Measurements from ENCODE around the gene HM13.
A peak's percentile ranks its signal among the peaks of the same experiment; 100 is the strongest.
"Not testable (repeated sequence)": the region's sequence is repeated elsewhere in the genome, so short reads cannot be mapped to it uniquely, and the experiment has no call there.

Gene HM13

GRCh38 chr20:31580706-31581105 is 66.5 kb downstream of the HM13 start:
- Histone ChIP-seq H3K4me1 (ENCODE audit: control insufficient read depth, low read depth, low read length) (peaks cover 26% of the 10 kb centered on the region), H3K9me3 (ENCODE audit: control insufficient read depth, low read depth, low read length) (no peaks in the 10 kb centered on the region), H3K27ac (ENCODE audit: low read length) (peak overlapping the region; percentile 74), H3K4me3 (ENCODE audit: low read length) (no peak overlapping the region), H3K27me3 (ENCODE audit: control insufficient read depth, insufficient read depth, low read length) (no peaks in the 10 kb centered on the region), H3K36me3 (ENCODE audit: control insufficient read depth, low read depth, low read length) (no peaks in the 10 kb centered on the region), H3K9ac (ENCODE audit: low read length) (no peak overlapping the region)

- Histone ChIP-seq H3K9ac (ENCODE audit: low read length) (no peak overlapping the region), H3K4me3 (ENCODE audit: low read length) (no peak overlapping the region), H3K27me3 (ENCODE audit: control insufficient read depth, insufficient read depth, low read length) (no peaks in the 10 kb centered on the region), H3K27ac (ENCODE audit: low read length) (peak overlapping the region; percentile 25), H3K4me1 (ENCODE audit: control insufficient read depth, low read depth, low read length) (peaks cover 30% of the 10 kb centered on the region), H3K36me3 (ENCODE audit: control insufficient read depth, low read depth, low read length) (no peaks in the 10 kb centered on the region), H3K9me3 (ENCODE audit: control insufficient read depth, low read depth, low read length) (no peaks in the 10 kb centered on the region)
Measured at GRCh38 chr20:31581391-31581790, 67.1 kb downstream of the HM13 start.

DNA sequence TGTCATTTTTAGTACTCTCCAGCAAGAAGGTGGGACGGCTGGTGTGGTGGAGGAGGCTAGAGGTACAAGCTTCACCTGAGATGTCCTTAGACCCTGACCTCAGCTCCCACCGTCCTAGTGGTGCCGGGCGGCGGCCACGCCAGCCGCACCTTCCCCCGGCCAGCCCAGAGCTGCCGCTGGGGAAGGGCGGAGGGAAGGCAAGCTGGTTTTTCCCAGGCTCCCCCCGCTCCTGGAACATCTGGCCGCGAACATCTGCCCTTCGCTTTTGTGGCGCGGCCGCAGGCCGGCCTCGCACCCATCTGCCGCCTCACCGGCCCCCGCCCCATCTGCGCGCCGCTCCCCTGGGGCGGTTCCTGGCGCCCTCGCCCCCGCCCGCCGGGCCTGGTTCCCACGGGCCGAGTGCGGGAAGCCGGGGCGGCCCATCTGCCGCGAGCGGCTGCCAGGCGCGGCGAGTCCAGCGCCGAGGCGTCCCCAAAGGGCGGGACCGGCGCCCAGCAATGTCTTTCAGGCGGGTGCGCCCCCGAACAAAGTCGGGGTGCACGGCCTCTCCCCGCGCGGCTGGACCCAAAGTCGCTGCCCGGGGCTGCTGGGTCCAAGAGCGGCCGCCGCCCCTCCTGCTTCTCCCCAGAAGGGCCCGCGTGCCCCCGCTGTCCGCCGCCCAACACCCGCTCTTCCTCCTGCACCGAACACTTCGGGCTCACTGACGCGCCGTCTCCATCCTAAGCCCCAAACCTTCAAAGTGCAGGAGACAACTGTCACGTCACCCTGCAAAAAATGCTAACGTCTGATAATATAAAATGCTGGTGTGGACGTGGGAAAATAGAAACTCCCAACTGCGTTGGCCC is 73.5 kb downstream of the HM13 start:
- no peak overlapping the region for H3K9ac ChIP-seq (ENCODE audit: low read length)
- H3K27me3 ChIP-seq (ENCODE audit: control insufficient read depth, insufficient read depth, low read length): peaks cover 11% of the 10 kb centered on the region
- H3K4me1 ChIP-seq (ENCODE audit: control insufficient read depth, low read depth, low read length): peaks cover 23% of the 10 kb centered on the region
- no peaks in the 10 kb centered on the region for H3K36me3 ChIP-seq (ENCODE audit: control insufficient read depth, low read depth, low read length)
- H3K9me3 ChIP-seq (ENCODE audit: control insufficient read depth, low read depth, low read length): no peaks in the 10 kb centered on the region
- no peak overlapping the region for H3K27ac ChIP-seq (ENCODE audit: low read length)
- peak overlapping the region; percentile 33 for H3K4me3 ChIP-seq (ENCODE audit: low read length)

GRCh38 chr20:31590717-31591225 is 76.5 kb downstream of the HM13 start:
- Histone ChIP-seq H3K27ac (ENCODE audit: low read length) (peak overlapping the region; percentile 44), H3K9ac (ENCODE audit: low read length) (no peak overlapping the region), H3K27me3 (ENCODE audit: control insufficient read depth, insufficient read depth, low read length) (peaks cover 11% of the 10 kb centered on the region), H3K36me3 (ENCODE audit: control insufficient read depth, low read depth, low read length) (no peaks in the 10 kb centered on the region), H3K9me3 (ENCODE audit: control insufficient read depth, low read depth, low read length) (no peaks in the 10 kb centered on the region), H3K4me3 (ENCODE audit: low read length) (no peak overlapping the region), H3K4me1 (ENCODE audit: control insufficient read depth, low read depth, low read length) (peaks cover 29% of the 10 kb centered on the region)

DNA sequence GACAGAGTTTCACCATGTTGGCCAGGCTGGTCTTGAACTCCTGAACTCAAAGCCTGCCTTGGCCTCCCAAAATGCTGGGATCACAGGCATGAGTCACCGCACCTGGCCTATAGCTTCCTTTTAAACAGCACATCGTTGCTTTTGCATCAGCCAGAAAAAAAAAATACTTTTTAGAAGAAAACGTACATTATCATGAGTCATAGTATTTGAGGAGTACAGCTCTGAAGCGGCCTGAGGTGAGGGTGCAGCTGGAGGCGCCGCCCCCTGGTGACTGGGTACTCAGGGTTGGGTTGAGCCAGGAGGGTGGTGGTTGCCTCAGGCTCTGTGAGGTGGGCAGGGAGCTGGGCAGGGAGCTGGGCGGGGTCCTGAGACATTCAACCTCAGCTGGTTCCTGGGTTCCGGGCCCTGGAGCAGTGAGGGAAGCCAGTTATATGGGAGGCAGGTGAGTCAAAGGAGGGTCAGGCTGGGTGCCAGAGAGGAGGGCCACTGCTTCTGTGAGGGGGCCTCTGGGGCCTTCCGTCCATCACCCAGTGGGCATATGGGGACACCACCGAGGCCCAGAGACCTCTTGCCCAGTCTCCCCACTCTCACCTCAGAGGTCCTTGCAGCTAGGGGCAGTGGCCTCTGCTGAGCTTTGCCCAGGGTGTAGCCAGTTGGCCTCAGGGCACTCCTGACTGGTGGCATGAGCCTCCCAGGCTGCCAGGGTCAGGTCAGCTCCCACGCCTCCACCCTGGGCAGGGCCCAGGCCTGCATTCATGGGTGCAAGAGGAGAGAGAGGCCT is 79.2 kb downstream of the HM13 start:
- Histone ChIP-seq H3K27me3 (ENCODE audit: control insufficient read depth, insufficient read depth, low read length) (peaks cover 2% of the 10 kb centered on the region), H3K4me3 (ENCODE audit: low read length) (no peak overlapping the region), H3K27ac (ENCODE audit: low read length) (no peak overlapping the region), H3K4me1 (ENCODE audit: control insufficient read depth, low read depth, low read length) (peaks cover 21% of the 10 kb centered on the region), H3K9me3 (ENCODE audit: control insufficient read depth, low read depth, low read length) (no peaks in the 10 kb centered on the region), H3K9ac (ENCODE audit: low read length) (no peak overlapping the region), H3K36me3 (ENCODE audit: control insufficient read depth, low read depth, low read length) (no peaks in the 10 kb centered on the region)

DNA sequence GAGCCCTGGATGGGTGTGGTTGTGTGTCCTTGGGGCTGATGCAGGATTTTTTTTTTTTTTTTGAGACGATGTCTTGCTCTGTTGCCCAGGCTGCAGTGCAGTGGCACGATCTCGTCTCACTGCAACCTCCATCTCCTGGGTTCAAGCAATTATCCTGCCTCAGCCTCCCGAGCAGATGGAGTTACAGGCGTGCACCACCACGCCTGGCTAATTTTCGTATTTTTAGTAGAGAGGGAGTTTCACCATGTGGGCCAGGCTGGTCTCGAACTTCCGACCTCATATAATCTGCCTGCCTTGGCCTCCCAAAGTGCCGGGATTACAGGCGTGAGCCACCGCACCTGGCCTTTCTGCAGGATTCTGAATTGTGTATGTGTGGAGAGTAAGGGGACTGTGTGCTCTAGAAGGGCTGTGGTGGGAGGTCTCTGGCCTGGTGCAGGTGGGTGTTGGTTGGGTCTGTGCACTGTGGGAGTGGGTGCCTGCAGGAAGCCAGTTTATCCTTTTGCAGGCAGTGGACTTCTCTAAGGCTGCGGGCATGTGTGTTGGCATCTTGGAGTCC is 79.8 kb downstream of the HM13 start:
- Histone ChIP-seq H3K27me3 (ENCODE audit: control insufficient read depth, insufficient read depth, low read length) (no peaks in the 10 kb centered on the region), H3K4me3 (ENCODE audit: low read length) (no peak overlapping the region), H3K4me1 (ENCODE audit: control insufficient read depth, low read depth, low read length) (peaks cover 21% of the 10 kb centered on the region), H3K9me3 (ENCODE audit: control insufficient read depth, low read depth, low read length) (no peaks in the 10 kb centered on the region), H3K9ac (ENCODE audit: low read length) (no peak overlapping the region), H3K27ac (ENCODE audit: low read length) (no peak overlapping the region), H3K36me3 (ENCODE audit: control insufficient read depth, low read depth, low read length) (no peaks in the 10 kb centered on the region)

- Histone ChIP-seq H3K4me3 (ENCODE audit: low read length) (no peak overlapping the region), H3K4me1 (ENCODE audit: control insufficient read depth, low read depth, low read length) (peaks cover 21% of the 10 kb centered on the region), H3K9me3 (ENCODE audit: control insufficient read depth, low read depth, low read length) (no peaks in the 10 kb centered on the region), H3K27ac (ENCODE audit: low read length) (no peak overlapping the region), H3K27me3 (ENCODE audit: control insufficient read depth, insufficient read depth, low read length) (no peaks in the 10 kb centered on the region), H3K36me3 (ENCODE audit: control insufficient read depth, low read depth, low read length) (no peaks in the 10 kb centered on the region), H3K9ac (ENCODE audit: low read length) (no peak overlapping the region)
Measured at GRCh38 chr20:31594558-31595379, 80.5 kb downstream of the HM13 start.

DNA sequence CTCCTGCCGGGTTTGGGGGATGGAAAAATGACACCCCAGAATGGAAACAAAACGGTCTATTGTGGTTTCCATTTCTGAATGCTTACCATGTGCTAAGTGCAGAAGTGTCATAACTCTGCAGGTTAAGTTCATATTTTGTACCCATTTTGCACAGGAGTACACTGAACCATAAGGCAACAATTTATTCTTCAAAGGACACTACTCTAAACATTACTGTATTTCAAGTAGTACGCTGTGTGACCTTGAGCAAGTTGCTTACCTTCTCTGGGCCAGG is 81.1 kb downstream of the HM13 start:
- Histone ChIP-seq H3K9ac (ENCODE audit: low read length) (no peak overlapping the region), H3K4me3 (ENCODE audit: low read length) (no peak overlapping the region), H3K9me3 (ENCODE audit: control insufficient read depth, low read depth, low read length) (no peaks in the 10 kb centered on the region), H3K36me3 (ENCODE audit: control insufficient read depth, low read depth, low read length) (no peaks in the 10 kb centered on the region), H3K27ac (ENCODE audit: low read length) (peak overlapping the region; percentile 5), H3K4me1 (ENCODE audit: control insufficient read depth, low read depth, low read length) (peaks cover 21% of the 10 kb centered on the region), H3K27me3 (ENCODE audit: control insufficient read depth, insufficient read depth, low read length) (no peaks in the 10 kb centered on the region)

- Histone ChIP-seq H3K9me3 (ENCODE audit: control insufficient read depth, low read depth, low read length) (no peaks in the 10 kb centered on the region), H3K27ac (ENCODE audit: low read length) (peak overlapping the region; percentile 71), H3K9ac (ENCODE audit: low read length) (no peak overlapping the region), H3K27me3 (ENCODE audit: control insufficient read depth, insufficient read depth, low read length) (no peaks in the 10 kb centered on the region), H3K36me3 (ENCODE audit: control insufficient read depth, low read depth, low read length) (no peaks in the 10 kb centered on the region), H3K4me3 (ENCODE audit: low read length) (no peak overlapping the region), H3K4me1 (ENCODE audit: control insufficient read depth, low read depth, low read length) (peaks cover 21% of the 10 kb centered on the region)
Measured at GRCh38 chr20:31595654-31596411, 81.6 kb downstream of the HM13 start.

- peaks cover 16% of the 10 kb centered on the region for H3K4me1 ChIP-seq (ENCODE audit: control insufficient read depth, low read depth, low read length)
- not testable (repeated sequence) for H3K36me3 ChIP-seq (ENCODE audit: control insufficient read depth, low read depth, low read length); H3K9ac ChIP-seq (ENCODE audit: low read length); H3K4me3 ChIP-seq (ENCODE audit: low read length); H3K9me3 ChIP-seq (ENCODE audit: control insufficient read depth, low read depth, low read length); H3K27me3 ChIP-seq (ENCODE audit: control insufficient read depth, insufficient read depth, low read length)
- H3K27ac ChIP-seq (ENCODE audit: low read length): peak overlapping the region; percentile 71
Measured at GRCh38 chr20:31596412-31596715, 82.1 kb downstream of the HM13 start.

Measured in iPS-18a (cell line).